OCI-LY7 (cell line): ENCODE results near the gene RPF1. TPM values are rescaled to one million over a fixed set of nuclear protein-coding genes. Genes with fewer than 3 reads are reported as not detected.

Experiments used
- Bru-seq: library from RNA; stranded (reverse); fragments of 400-500 nt; gene quantifications from one replicate; lab custom pipeline; 2021; lab: Mats Ljungman, UMichigan
- BruChase-seq, 2 experiments: library from RNA; stranded (reverse); fragments of 400-500 nt; gene quantifications; one replicate each; lab custom pipeline; 2021; lab: Mats Ljungman, UMichigan
- BruUV-seq: library from RNA; stranded (reverse); fragments of 400-500 nt; replicated peaks from 2 replicates; lab custom pipeline; 2021; lab: Mats Ljungman, UMichigan
- CTCF ChIA-PET: fragments of 300-600 bp; sonication (Branson Sonifier 250); formaldehyde crosslinking; loops from one replicate; lab custom pipeline; 2022; ENCODE audit warnings: antibody characterized with exemption; ENCODE audit not compliant: unreplicated experiment; lab: Charles Lee
- POLR2A ChIA-PET: fragments of 300-600 bp; sonication (Branson Sonifier 250); formaldehyde crosslinking; loops from one replicate; lab custom pipeline; 2022; ENCODE audit warnings: antibody characterized with exemption; lab: Charles Lee
- DNase-seq: peaks from one replicate; pipeline ENCODE4 v3.0.0-alpha.2; 2015; ENCODE audit warnings: low spot score
- H2AFZ ChIP-seq: fragments of 200-600 bp; sonication (generic), shearing (Covaris generic); 2 replicates; pipeline ENCODE4 v1.6.1; 2014; ENCODE audit warnings: mild to moderate bottlenecking, antibody characterized with exemption, low read length, moderate library complexity
- H3K27ac ChIP-seq: fragments of 200-600 bp; sonication (generic); 2 replicates; pipeline ENCODE4 v1.5.1; 2014; ENCODE audit warnings: mixed run types, low read depth, mild to moderate bottlenecking, moderate library complexity, low read length, inconsistent platforms; ENCODE audit not compliant: poor library complexity, severe bottlenecking
- H3K36me3 ChIP-seq: fragments of 200-600 bp; sonication (generic); 2 replicates; pipeline ENCODE4 v1.6.1; 2014; ENCODE audit warnings: mild to moderate bottlenecking, antibody characterized with exemption, low read length, moderate library complexity, mixed read lengths; ENCODE audit not compliant: insufficient read depth
- H3K4me1 ChIP-seq: fragments of 200-600 bp; sonication (generic); 2 replicates; pipeline ENCODE4 v1.5.1; 2014; ENCODE audit warnings: mild to moderate bottlenecking, low read length; ENCODE audit not compliant: insufficient read depth, poor library complexity, severe bottlenecking
- H3K4me2 ChIP-seq: fragments of 200-600 bp; sonication (generic); 2 replicates; pipeline ENCODE4 v1.6.1; 2014; ENCODE audit warnings: mild to moderate bottlenecking, low read length
- H3K4me3 ChIP-seq: fragments of 200-600 bp; sonication (generic); 2 replicates; pipeline ENCODE4 v1.5.1; 2014; ENCODE audit warnings: mild to moderate bottlenecking, low read depth, low read length; ENCODE audit not compliant: poor library complexity, severe bottlenecking
- H3K79me2 ChIP-seq: fragments of 200-600 bp; sonication (generic); 2 replicates; pipeline ENCODE4 v1.6.1; 2016; ENCODE audit warnings: low read depth, mild to moderate bottlenecking, low read length, moderate library complexity, mixed read lengths; ENCODE audit not compliant: insufficient read depth
- H3K9me2 ChIP-seq: fragments of 200-600 bp; sonication (generic); 2 replicates; pipeline ENCODE4 v1.6.1; 2016; ENCODE audit warnings: mild to moderate bottlenecking, low read length, mixed read lengths; ENCODE audit not compliant: insufficient read depth
- H3K9me3 ChIP-seq: fragments of 200-600 bp; sonication (generic); 2 replicates; pipeline ENCODE4 v1.6.1; 2014; ENCODE audit warnings: mild to moderate bottlenecking, mixed run types, low read length, mixed read lengths
- H4K20me1 ChIP-seq: fragments of 200-600 bp; sonication (generic); 2 replicates; pipeline ENCODE4 v1.6.1; 2014; ENCODE audit warnings: mild to moderate bottlenecking, antibody characterized with exemption, low read length, moderate library complexity, mixed read lengths; ENCODE audit not compliant: insufficient read depth
- CTCF ChIP-seq: fragments of 200-600 bp; sonication (generic); conservative IDR thresholded peaks from 2 replicates; pipeline ENCODE4 v1.5.1; 2014; ENCODE audit warnings: mild to moderate bottlenecking, antibody characterized with exemption, low read length, moderate library complexity, mixed read lengths
- EZH2phosphoT487 ChIP-seq: fragments of 200-600 bp; sonication (generic); IDR thresholded peaks from 2 replicates; pipeline ENCODE4 v1.6.1; 2018; ENCODE audit warnings: low read depth, borderline replicate concordance, mild to moderate bottlenecking, mixed run types, antibody characterized with exemption, low read length, moderate library complexity, mixed read lengths
- intact Hi-C: fragments of 100-400 bp; cut with micrococcal nuclease; formaldehyde crosslinking; loops from one replicate; pipeline ENCODE4 v1.10.0; 2022; ENCODE audit not compliant: unreplicated experiment
- long read RNA-seq: library from polyadenylated mRNA; stranded (forward); transcript quantifications from one replicate; pipeline ENCODE4 v2.0.0, GENCODE V29; 2022
- total RNA-seq, 2 experiments: library from RNA; depleted of rRNA in 1 of 2; stranded (reverse); fragments of >200 nt in 1 of 2; shearing (Covaris generic) in 1 of 2; gene quantifications; 2 replicates each; pipeline ENCODE4 v1.2.3, GENCODE V29; 2014 to 2022

Gene RPF1
- total RNA-seq (2014; rRNA removed; shearing (Covaris generic)) (56.3 and 57.9 TPM in 2 replicates), total RNA-seq (2022) (47.1 and 49.7 TPM in 2 replicates), Bru-seq, nascent RNA (percentile 92 among the genes with signal in this experiment), BruChase-seq, experiment 1, labeled RNA remaining after a 6-hour chase (percentile 72 among the genes with signal in this experiment), BruChase-seq, experiment 2, labeled RNA remaining after a 2-hour chase (percentile 83 among the genes with signal in this experiment)
- long read RNA-seq, transcript RPF1-201 (9 exons, 1,385 nt): major isoform, 94 of 103 reads
- long read RNA-seq, partial matches to known transcripts: 2 of 103 reads
- long read RNA-seq, other reads (novel, unspliced or antisense): 7 of 103 reads

- TF ChIP-seq CTCF: peak; percentile 23; the same call in 1 of the 2 replicates
- no peak for TF ChIP-seq EZH2phosphoT487
- H3K4me2 ChIP-seq: peak within 1 kb of the TSS; percentile 88
- H3K36me3 ChIP-seq: peaks cover 31% of the 10 kb centered on the region
- intact Hi-C loops: loop anchor here (2.0 kb wide), 2 partner anchors 28 to 96 kb away; partner anchors contain the start of genes CTBS, GNG5 and SPATA1
- H3K4me3 ChIP-seq: peak within 1 kb of the TSS; percentile 77
- peak; percentile 88 for DNase-seq
- H3K9me3 ChIP-seq: peaks cover 8% of the 10 kb centered on the region
- H4K20me1 ChIP-seq: 0 out of 2 replicates have a peak, but pooled peaks cover 3% of the 10 kb centered on the region
- BruUV-seq: TSS peak; percentile 98
- POLR2A ChIA-PET: interaction anchor here (0.5 to 3.9 kb wide), 23 partner anchors 8 to 710 kb away, joined by 3 to 43 read pairs (median 4); partner anchors contain the start of genes GNG5, PRKACB, SAMD13 and SPATA1
- H3K27ac ChIP-seq: peak within 1 kb of the TSS; percentile 63
- no peaks in the 10 kb centered on the region for H3K9me2 ChIP-seq
- H3K4me1 ChIP-seq: peaks cover 21% of the 10 kb centered on the region
- CTCF ChIA-PET: interaction anchor here (1.4 kb wide), 1 partner anchor 94 kb away, joined by 3 read pairs; no protein-coding TSS in a partner anchor
- peak within 1 kb of the TSS; percentile 100 for H2AFZ ChIP-seq
- H3K79me2 ChIP-seq: peaks cover 37% of the 10 kb centered on the region
Observed at GRCh38 chr1:84478876-84479868, at the start of gene RPF1. Gene RPF1 (plus strand): TSS chr1:84479266. CDS start chr1:84479282, 16 bp downstream.

- H3K4me2 ChIP-seq: no peak overlapping the region
- no peak for TF ChIP-seq EZH2phosphoT487
- no peak for TF ChIP-seq CTCF
- CTCF ChIA-PET: no interaction called here
Observed at GRCh38 chr1:84430546-84430945, 48.5 kb upstream of the RPF1 start.

More at GRCh38 chr1:84430546-84430945, 48.5 kb upstream of the RPF1 start:
- Histone ChIP-seq H3K9me2 (no peaks in the 10 kb centered on the region), H2AFZ (peak overlapping the region; percentile 20; the same call in 1 of the 2 replicates), H3K4me1 (peaks cover 14% of the 10 kb centered on the region), H3K9me3 (peaks cover 4% of the 10 kb centered on the region; the same call in 1 of the 2 replicates), H3K36me3 (no peaks in the 10 kb centered on the region), H3K4me3 (no peak overlapping the region), H4K20me1 (no peaks in the 10 kb centered on the region), H3K27ac (no peak overlapping the region), H3K79me2 (no peaks in the 10 kb centered on the region)
- DNase-seq: no peak
- POLR2A ChIA-PET: interaction anchor here (1.1 kb wide), 1 partner anchor 286 kb away, joined by 3 read pairs; the partner anchor contains the start of gene PRKACB
- intact Hi-C loops: loop anchor here (5.0 to 10.0 kb wide), 3 partner anchors 112 to 526 kb away; partner anchors contain the start of gene SAMD13
- BruUV-seq: no TSS peak
